ENCODE results near the gene PDGFRB.

PDGFRB gene

GRCh38 chr5:150142959-150143349, 12.7 kb downstream of the PDGFRB start:
- peak overlapping the region in 1 of 2 donors; percentile 17 for H3K4me3 ChIP-seq (ENCODE audit: low read depth in 1 of 2, low read length in 2 of 2)

DNA sequence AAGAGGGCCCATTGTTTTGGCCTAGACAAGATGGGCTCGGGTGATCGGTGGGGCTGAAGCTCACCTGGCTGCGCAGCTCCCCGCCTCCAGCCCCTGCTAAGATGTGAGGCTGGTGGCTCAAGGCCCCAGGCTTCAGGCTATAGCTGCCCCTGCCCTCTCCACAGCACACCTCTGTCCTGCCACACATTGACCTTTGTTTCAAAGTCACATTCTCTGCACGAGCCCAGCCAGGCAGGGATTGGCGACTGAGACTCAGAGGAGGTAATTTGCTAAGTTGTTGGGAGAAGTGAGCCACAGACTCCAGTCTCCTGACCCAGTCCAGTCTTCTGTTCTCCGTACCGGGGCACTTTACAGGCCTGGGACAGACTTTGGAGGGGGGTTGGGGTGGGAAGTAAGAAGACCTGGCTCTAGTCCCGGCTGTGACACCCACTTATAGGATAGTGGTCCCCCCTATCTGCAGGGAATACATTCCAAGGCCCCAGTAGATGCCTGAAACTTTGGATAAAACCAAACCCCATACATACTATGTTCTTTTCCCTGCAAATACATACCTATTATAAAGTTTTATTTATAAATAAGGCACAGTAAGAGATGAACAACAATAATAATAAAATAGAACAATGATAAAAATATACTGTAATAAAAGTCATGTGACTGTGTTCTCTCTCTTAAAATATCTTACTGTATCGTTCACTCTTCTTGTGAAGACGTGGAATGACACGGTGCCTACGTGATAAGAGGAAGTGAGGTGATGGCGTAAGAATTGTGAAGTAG, 13.3 kb downstream of the PDGFRB start:
- H3K36me3 ChIP-seq (ENCODE audit: control insufficient read depth in 1 of 2, insufficient read depth in 2 of 2, low read length in 2 of 2) = peaks cover 0 to 3% of the 10 kb centered on the region in 2 donors
- peak overlapping the region; percentile 76 for H3K27ac ChIP-seq (ENCODE audit: low read length)
- no peaks in the 10 kb centered on the region for H3K27me3 ChIP-seq (ENCODE audit: low read depth, low read length)
- H3K9me3 ChIP-seq (ENCODE audit: control insufficient read depth in 1 of 2, low read length in 2 of 2) = no peaks in the 10 kb centered on the region
- H3K4me3 ChIP-seq (ENCODE audit: low read depth in 1 of 2, low read length in 2 of 2) = no peak overlapping the region
- H3K4me1 ChIP-seq (ENCODE audit: control insufficient read depth in 1 of 2, insufficient read depth in 2 of 2, low read length in 2 of 2) = peaks cover 16 to 73% of the 10 kb centered on the region in 2 donors

More at GRCh38 chr5:150142959-150143349, 12.7 kb downstream of the PDGFRB start:
- Histone ChIP-seq H3K4me1 (ENCODE audit: control insufficient read depth in 1 of 2, insufficient read depth in 2 of 2, low read length in 2 of 2) (peaks cover 16 to 70% of the 10 kb centered on the region in 2 donors), H3K9me3 (ENCODE audit: control insufficient read depth in 1 of 2, low read length in 2 of 2) (no peaks in the 10 kb centered on the region), H3K27ac (ENCODE audit: low read length) (peak overlapping the region; percentile 76), H3K27me3 (ENCODE audit: low read depth, low read length) (no peaks in the 10 kb centered on the region), H3K36me3 (ENCODE audit: control insufficient read depth in 1 of 2, insufficient read depth in 2 of 2, low read length in 2 of 2) (peaks cover 0 to 3% of the 10 kb centered on the region in 2 donors)

- Histone ChIP-seq H3K9me3 (ENCODE audit: control insufficient read depth in 1 of 2, low read length in 2 of 2) (no peaks in the 10 kb centered on the region), H3K4me1 (ENCODE audit: control insufficient read depth in 1 of 2, insufficient read depth in 2 of 2, low read length in 2 of 2) (peaks cover 16 to 69% of the 10 kb centered on the region in 2 donors), H3K27me3 (ENCODE audit: low read depth, low read length) (no peaks in the 10 kb centered on the region), H3K4me3 (ENCODE audit: low read depth in 1 of 2, low read length in 2 of 2) (no peak overlapping the region), H3K36me3 (ENCODE audit: control insufficient read depth in 1 of 2, insufficient read depth in 2 of 2, low read length in 2 of 2) (peaks cover 0 to 3% of the 10 kb centered on the region in 2 donors), H3K27ac (ENCODE audit: low read length) (peak overlapping the region; percentile 76)
Observed at GRCh38 chr5:150141544-150142184, 14.0 kb downstream of the PDGFRB start.

- Histone ChIP-seq H3K36me3 (ENCODE audit: control insufficient read depth in 1 of 2, insufficient read depth in 2 of 2, low read length in 2 of 2) (peaks cover 0 to 3% of the 10 kb centered on the region in 2 donors), H3K27me3 (ENCODE audit: low read depth, low read length) (no peaks in the 10 kb centered on the region), H3K4me3 (ENCODE audit: low read depth in 1 of 2, low read length in 2 of 2) (no peak overlapping the region), H3K4me1 (ENCODE audit: control insufficient read depth in 1 of 2, insufficient read depth in 2 of 2, low read length in 2 of 2) (peaks cover 16 to 73% of the 10 kb centered on the region in 2 donors), H3K27ac (ENCODE audit: low read length) (peak overlapping the region; percentile 84), H3K9me3 (ENCODE audit: control insufficient read depth in 1 of 2, low read length in 2 of 2) (no peaks in the 10 kb centered on the region)
Observed at GRCh38 chr5:150140830-150141229, 14.8 kb downstream of the PDGFRB start.

- peak overlapping the region; percentile 53 for H3K27ac ChIP-seq (ENCODE audit: low read length)
- H3K36me3 ChIP-seq (ENCODE audit: control insufficient read depth in 1 of 2, insufficient read depth in 2 of 2, low read length in 2 of 2) = peaks cover 0 to 3% of the 10 kb centered on the region in 2 donors
- peaks cover 17 to 71% of the 10 kb centered on the region in 2 donors for H3K4me1 ChIP-seq (ENCODE audit: control insufficient read depth in 1 of 2, insufficient read depth in 2 of 2, low read length in 2 of 2)
- peak overlapping the region in 1 of 2 donors; percentile 6 for H3K4me3 ChIP-seq (ENCODE audit: low read depth in 1 of 2, low read length in 2 of 2)
- H3K9me3 ChIP-seq (ENCODE audit: control insufficient read depth in 1 of 2, low read length in 2 of 2) = no peaks in the 10 kb centered on the region
- H3K27me3 ChIP-seq (ENCODE audit: low read depth, low read length) = no peaks in the 10 kb centered on the region
Observed at GRCh38 chr5:150139334-150139733, 16.3 kb downstream of the PDGFRB start.

- Histone ChIP-seq H3K4me1 (ENCODE audit: control insufficient read depth in 1 of 2, insufficient read depth in 2 of 2, low read length in 2 of 2) (peaks cover 20 to 68% of the 10 kb centered on the region in 2 donors), H3K4me3 (ENCODE audit: low read depth in 1 of 2, low read length in 2 of 2) (peak overlapping the region in 1 of 2 donors; percentile 6)
Observed at GRCh38 chr5:150138551-150139265, 16.9 kb downstream of the PDGFRB start.

GRCh38 chr5:150137997-150138396, 17.6 kb downstream of the PDGFRB start:
- peaks cover 20 to 62% of the 10 kb centered on the region in 2 donors for H3K4me1 ChIP-seq (ENCODE audit: control insufficient read depth in 1 of 2, insufficient read depth in 2 of 2, low read length in 2 of 2)
- H3K4me3 ChIP-seq (ENCODE audit: low read depth in 1 of 2, low read length in 2 of 2) = no peak overlapping the region
- peak overlapping the region; percentile 51 for H3K27ac ChIP-seq (ENCODE audit: low read length)

More at GRCh38 chr5:150138551-150139265, 16.9 kb downstream of the PDGFRB start:
- Histone ChIP-seq H3K27ac (ENCODE audit: low read length) (peak overlapping the region; percentile 53), H3K27me3 (ENCODE audit: low read depth, low read length) (no peaks in the 10 kb centered on the region), H3K36me3 (ENCODE audit: control insufficient read depth in 1 of 2, insufficient read depth in 2 of 2, low read length in 2 of 2) (peaks cover 0 to 3% of the 10 kb centered on the region in 2 donors), H3K9me3 (ENCODE audit: control insufficient read depth in 1 of 2, low read length in 2 of 2) (no peaks in the 10 kb centered on the region)

GRCh38 chr5:150137168-150137957, 18.3 kb downstream of the PDGFRB start:
- H3K9me3 ChIP-seq (ENCODE audit: control insufficient read depth in 1 of 2, low read length in 2 of 2) = no peaks in the 10 kb centered on the region
- peak overlapping the region; percentile 51 for H3K27ac ChIP-seq (ENCODE audit: low read length)
- no peaks in the 10 kb centered on the region for H3K36me3 ChIP-seq (ENCODE audit: control insufficient read depth in 1 of 2, insufficient read depth in 2 of 2, low read length in 2 of 2)
- peaks cover 20 to 65% of the 10 kb centered on the region in 2 donors for H3K4me1 ChIP-seq (ENCODE audit: control insufficient read depth in 1 of 2, insufficient read depth in 2 of 2, low read length in 2 of 2)
- no peaks in the 10 kb centered on the region for H3K27me3 ChIP-seq (ENCODE audit: low read depth, low read length)
- no peak overlapping the region for H3K4me3 ChIP-seq (ENCODE audit: low read depth in 1 of 2, low read length in 2 of 2)

More at GRCh38 chr5:150137997-150138396, 17.6 kb downstream of the PDGFRB start:
- Histone ChIP-seq H3K36me3 (ENCODE audit: control insufficient read depth in 1 of 2, insufficient read depth in 2 of 2, low read length in 2 of 2) (peaks cover 0 to under 1% of the 10 kb centered on the region in 2 donors), H3K27me3 (ENCODE audit: low read depth, low read length) (no peaks in the 10 kb centered on the region), H3K9me3 (ENCODE audit: control insufficient read depth in 1 of 2, low read length in 2 of 2) (no peaks in the 10 kb centered on the region)

- H3K27ac ChIP-seq (ENCODE audit: low read length) = no peak overlapping the region
- no peak overlapping the region for H3K4me3 ChIP-seq (ENCODE audit: low read depth in 1 of 2, low read length in 2 of 2)
- peaks cover 20 to 59% of the 10 kb centered on the region in 2 donors for H3K4me1 ChIP-seq (ENCODE audit: control insufficient read depth in 1 of 2, insufficient read depth in 2 of 2, low read length in 2 of 2)
Observed at GRCh38 chr5:150136305-150137167, 19.1 kb downstream of the PDGFRB start.

More at GRCh38 chr5:150136305-150137167, 19.1 kb downstream of the PDGFRB start:
- Histone ChIP-seq H3K36me3 (ENCODE audit: control insufficient read depth in 1 of 2, insufficient read depth in 2 of 2, low read length in 2 of 2) (no peaks in the 10 kb centered on the region), H3K9me3 (ENCODE audit: control insufficient read depth in 1 of 2, low read length in 2 of 2) (no peaks in the 10 kb centered on the region), H3K27me3 (ENCODE audit: low read depth, low read length) (no peaks in the 10 kb centered on the region)

All from muscle layer of duodenum (tissue), 2 donors.